Transverse colon (tissue), 3 donors: ENCODE measurements around the gene ZNF865.

Experiments
- POLR2A ChIP-seq: fragments of 450-650 bp; IDR thresholded peaks from one replicate; pipeline ENCODE4 v1.6.1; 2016; ENCODE audit warnings: antibody characterized with exemption, mild to moderate bottlenecking, moderate library complexity
- TF ChIP-seq, protein P1 (sequence below), 5 experiments: fragments of 200-600 bp in 3 of 5; fragments of 450-650 bp in 2 of 5; sonication (generic) in 3 of 5; IDR thresholded peaks; 1 replicate in 2 of 5; 2 replicates in 3 of 5; pipeline ENCODE4 v1.5.1; 2016 to 2017; ENCODE audit warnings: antibody characterized with exemption in 5 of 5, inconsistent platforms in 3 of 5, mild to moderate bottlenecking in 2 of 5, moderate library complexity in 1 of 5

GRCh38 chr19:55621205-55621672, 15.8 kb downstream of the ZNF865 start:
- TF ChIP-seq POLR2A, result no peak
- TF ChIP-seq, protein P1, sequence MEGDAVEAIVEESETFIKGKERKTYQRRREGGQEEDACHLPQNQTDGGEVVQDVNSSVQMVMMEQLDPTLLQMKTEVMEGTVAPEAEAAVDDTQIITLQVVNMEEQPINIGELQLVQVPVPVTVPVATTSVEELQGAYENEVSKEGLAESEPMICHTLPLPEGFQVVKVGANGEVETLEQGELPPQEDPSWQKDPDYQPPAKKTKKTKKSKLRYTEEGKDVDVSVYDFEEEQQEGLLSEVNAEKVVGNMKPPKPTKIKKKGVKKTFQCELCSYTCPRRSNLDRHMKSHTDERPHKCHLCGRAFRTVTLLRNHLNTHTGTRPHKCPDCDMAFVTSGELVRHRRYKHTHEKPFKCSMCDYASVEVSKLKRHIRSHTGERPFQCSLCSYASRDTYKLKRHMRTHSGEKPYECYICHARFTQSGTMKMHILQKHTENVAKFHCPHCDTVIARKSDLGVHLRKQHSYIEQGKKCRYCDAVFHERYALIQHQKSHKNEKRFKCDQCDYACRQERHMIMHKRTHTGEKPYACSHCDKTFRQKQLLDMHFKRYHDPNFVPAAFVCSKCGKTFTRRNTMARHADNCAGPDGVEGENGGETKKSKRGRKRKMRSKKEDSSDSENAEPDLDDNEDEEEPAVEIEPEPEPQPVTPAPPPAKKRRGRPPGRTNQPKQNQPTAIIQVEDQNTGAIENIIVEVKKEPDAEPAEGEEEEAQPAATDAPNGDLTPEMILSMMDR (IDR thresholded peaks at IDR 0.05), result no peak
